Uterus (tissue), 2 donors: ENCODE results near the gene DHX29.

Experiments
- CTCF ChIP-seq, 4 experiments: fragments of 200-600 bp in 2 of 4; fragments of 450-650 bp in 2 of 4; sonication (generic) in 2 of 4; IDR thresholded peaks; one replicate each; pipeline ENCODE4 v1.5.1; 2016 to 2019; ENCODE audit warnings: antibody characterized with exemption in 4 of 4, mild to moderate bottlenecking in 2 of 4, moderate library complexity in 1 of 4
- POLR2A ChIP-seq, 2 donors: fragments of 450-650 bp; IDR thresholded peaks; one replicate each; pipeline ENCODE4 v1.6.1; 2016; ENCODE audit warnings: antibody characterized with exemption in 2 of 2, mild to moderate bottlenecking in 1 of 2, moderate library complexity in 1 of 2

GRCh38 chr5:55286411-55286933, 21.0 kb downstream of the DHX29 start:
- no peak for TF ChIP-seq CTCF (IDR thresholded peaks at IDR 0.05)
- TF ChIP-seq POLR2A (IDR thresholded peaks at IDR 0.05): no peak
